SK-MEL-5 (cell line): Measurements from ENCODE around the gene SPSB3. TPM values are rescaled to one million over a fixed set of nuclear protein-coding genes. Genes with fewer than 3 reads are reported as not detected.

ENCODE experiments used
- DNase-seq: peaks from one replicate; pipeline ENCODE4 v3.0.0-alpha.2; 2016; ENCODE audit warnings: low read depth, low spot score
- in situ Hi-C: cut with HindIII; loops from 2 replicates; pipeline ENCODE4 v1.10.0; 2016; ENCODE audit warnings: low sequenced_read_pairs, high pct_unique_total_duplicates, low pct_unique_long_range_greater_than_20kb
- total RNA-seq: library from RNA; depleted of rRNA; stranded (reverse); fragments of >200 nt; shearing (Covaris generic); gene quantifications from 2 replicates; pipeline ENCODE4 v1.2.3, GENCODE V29; 2014

Gene SPSB3
- total RNA-seq, 1 experiment from 2014 or later, result 13.1 TPM

DNA sequence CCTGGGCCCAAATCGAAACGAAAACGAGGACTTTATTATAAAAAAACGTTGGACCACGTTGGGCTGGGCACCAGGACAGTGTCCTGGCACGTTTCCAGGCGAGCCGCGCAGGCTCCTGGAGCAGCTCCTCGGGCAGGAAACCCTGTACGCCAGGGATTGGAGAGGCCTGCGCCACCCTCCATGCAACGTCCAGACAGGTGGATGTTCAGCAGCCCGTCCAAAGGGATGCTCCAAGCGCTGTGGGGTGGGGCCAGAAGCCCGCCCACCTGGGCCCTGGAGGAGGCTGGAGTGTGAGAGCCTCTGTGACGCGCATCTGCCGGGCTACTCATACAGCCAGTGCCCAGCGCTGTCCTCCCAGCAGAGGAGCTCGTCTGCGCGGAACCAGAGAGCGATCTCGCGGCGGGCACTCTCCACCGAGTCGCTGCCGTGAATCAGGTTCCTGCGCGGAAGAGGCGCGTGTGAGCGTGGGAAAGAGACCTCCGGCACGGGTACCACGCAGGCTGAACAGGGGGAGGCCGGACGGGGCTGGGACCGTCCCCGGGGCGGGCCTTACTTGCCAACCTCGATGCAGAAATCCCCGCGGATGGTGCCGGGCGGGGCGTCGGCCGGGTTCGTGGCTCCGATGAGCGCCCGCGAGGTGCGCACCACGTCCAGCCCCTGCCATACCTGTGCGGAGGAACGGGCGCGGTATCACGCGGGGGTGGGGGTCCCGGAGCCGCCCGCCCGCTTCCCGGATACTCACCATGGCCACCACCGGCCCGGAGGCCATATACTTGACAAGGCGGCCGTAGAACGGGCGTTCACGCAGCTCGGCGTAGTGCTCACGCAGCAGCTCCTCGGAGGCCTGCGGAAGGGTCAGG is 11.8 kb downstream of the SPSB3 start:
- no peak for DNase-seq
- in situ Hi-C loops, result no loop called here

DNA sequence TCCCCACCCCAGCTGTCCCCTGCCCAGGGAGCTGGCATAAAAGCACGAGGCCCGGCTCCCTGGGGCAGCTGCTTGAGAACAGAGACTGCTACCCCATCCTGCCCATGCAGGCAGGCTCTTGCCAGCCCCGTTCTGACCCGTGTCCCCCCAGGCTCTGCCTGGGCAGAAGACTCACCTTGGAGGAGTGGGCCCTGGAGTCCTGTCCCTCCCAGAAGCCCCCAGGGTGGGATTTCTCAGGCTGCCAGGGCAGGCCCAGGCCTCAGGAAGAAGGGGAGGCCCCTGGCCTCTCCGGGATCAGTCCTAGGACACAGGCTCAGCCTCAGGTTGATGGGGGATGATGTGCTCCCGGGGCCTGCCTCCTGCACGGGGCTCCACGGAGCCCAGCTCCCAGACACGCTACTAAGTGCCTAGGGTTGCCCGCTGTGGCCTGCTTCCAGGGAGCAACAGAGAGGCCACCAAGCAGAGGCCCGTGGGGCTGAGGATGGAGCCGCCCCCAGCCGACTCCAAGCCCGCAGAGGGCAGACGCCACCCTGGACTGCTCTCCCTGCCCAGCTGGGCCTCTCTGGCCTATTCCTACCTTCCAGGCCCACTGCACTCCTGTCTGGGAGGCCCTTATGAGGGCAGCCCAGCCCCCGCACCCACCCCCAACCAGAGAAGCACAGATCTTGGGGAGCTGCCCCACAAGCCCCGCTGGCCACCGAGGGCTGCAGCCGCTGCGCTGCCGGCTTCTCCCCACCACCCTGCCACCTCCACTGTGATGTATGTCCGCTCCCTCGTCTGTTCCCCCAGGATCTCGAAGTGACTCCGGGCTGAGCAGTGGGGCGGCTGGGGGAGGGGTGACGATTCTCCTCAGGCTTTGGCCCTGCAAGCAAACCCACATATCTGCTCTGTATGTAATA is 12.7 kb downstream of the SPSB3 start:
- in situ Hi-C loops, result no loop called here
- no peak for DNase-seq

DNA sequence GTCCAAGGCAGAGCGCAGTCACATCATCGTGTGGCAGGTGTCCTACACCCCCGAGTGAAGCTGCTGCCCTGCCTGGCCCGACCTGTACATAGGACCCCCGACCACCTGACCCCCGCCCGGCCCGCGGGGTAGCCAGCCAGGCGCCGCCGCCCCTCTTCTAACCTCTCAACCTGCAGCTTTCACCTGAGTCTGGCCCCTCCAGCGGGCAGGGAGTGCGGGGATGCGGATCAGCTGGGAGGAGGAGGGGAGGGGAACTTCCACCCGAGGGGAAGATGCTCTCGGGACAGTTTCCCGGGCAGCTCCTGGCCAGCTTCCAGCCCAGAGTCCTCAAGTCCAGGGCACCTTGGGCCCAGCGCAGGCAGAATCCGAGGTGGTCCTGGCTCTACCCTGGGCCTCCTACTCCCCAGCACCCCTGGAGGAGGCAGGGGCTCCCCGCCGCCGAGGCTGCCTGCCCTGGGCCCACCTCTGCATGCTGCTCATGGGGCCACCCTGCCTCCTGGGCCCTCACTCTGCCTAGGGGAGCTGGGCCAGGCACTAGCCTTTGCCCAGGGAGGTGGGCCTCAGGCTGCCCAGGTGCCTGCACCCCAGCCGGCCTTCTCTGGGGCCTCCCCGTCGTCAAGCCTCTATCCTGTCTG is 13.5 kb downstream of the SPSB3 start:
- DNase-seq, result no peak
- in situ Hi-C loops, result no loop called here

DNA sequence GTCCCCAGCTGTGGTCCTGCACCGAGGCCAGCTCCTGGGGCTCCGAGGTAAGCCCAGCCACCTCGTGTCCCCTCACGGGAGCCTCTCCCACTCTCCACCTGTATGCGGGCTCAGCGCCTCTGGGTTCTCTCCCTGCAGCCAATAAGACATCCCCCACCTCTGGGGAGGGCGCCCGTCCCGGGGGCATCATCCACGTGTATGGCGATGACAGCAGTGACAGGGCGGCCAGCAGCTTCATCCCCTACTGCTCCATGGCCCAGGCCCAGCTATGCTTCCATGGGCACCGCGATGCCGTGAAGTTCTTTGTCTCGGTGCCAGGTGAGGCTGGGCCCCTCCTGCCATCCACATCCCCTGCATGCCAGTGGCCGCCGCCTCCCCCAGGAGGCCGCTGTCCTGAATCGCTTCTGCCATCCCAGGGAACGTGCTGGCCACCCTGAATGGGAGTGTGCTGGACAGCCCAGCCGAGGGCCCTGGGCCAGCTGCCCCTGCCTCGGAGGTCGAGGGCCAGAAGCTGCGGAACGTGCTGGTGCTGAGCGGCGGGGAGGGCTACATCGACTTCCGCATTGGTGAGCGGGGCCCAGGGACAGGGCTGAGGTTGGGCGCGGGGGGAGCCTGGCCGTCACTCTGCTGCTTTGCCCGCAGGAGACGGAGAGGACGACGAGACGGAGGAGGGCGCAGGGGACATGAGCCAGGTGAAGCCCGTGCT is 14.2 kb downstream of the SPSB3 start:
- no peak for DNase-seq
- in situ Hi-C loops, result no loop called here

DNA sequence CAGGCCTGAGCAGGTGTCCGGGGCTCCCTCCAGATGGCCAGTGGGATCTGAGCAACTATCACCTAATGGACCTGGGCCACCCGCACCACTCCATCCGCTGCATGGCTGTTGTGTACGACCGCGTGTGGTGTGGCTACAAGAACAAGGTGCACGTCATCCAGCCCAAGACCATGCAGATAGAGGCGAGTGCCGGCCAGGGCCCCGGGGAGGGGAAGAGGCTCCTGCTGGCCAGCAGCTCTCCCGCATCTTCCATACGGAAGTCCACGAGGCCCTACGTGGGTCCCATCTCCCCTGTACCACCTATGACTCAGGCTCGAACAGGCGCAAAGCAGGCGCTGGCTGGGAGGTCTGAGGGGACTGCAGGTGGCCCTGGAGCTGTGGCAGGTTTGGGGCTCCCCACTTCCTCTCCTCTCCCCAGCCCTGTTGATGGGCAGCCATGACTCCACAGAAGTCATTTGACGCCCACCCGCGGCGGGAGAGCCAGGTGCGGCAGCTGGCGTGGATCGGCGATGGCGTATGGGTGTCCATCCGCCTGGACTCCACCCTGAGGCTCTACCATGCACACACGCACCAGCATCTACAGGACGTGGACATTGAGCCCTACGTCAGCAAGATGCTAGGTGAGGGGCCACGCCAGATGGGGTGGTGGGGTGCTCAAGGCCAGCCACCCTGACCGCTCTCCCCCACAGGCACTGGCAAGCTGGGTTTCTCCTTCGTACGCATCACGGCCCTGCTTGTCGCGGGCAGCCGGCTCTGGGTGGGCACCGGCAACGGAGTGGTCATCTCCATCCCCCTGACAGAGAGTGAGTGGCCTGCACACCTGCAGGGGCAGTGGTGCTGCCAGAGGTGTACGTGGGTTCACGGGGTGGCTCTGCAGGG is 15.0 kb downstream of the SPSB3 start:
- in situ Hi-C loops, result no loop called here
- DNase-seq, result no peak

DNA sequence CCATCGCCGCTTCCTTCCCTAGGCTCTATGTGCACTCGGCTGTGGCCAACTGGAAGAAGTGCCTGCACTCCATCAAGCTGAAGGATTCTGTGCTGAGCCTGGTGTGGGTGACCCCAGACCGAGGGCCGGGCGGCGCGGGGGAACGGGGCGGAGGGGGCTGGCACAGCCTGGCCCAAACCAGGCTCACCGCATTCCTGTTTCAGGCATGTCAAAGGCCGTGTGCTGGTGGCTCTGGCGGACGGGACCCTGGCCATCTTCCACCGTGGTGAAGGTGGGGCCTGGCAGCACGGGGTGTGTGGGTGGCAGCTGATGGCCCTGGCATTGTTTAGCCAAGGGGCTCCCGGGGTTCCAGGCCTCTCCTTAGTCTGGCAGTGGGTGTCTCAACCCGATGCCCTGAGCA is 15.7 kb downstream of the SPSB3 start:
- in situ Hi-C loops, result no loop called here

DNA sequence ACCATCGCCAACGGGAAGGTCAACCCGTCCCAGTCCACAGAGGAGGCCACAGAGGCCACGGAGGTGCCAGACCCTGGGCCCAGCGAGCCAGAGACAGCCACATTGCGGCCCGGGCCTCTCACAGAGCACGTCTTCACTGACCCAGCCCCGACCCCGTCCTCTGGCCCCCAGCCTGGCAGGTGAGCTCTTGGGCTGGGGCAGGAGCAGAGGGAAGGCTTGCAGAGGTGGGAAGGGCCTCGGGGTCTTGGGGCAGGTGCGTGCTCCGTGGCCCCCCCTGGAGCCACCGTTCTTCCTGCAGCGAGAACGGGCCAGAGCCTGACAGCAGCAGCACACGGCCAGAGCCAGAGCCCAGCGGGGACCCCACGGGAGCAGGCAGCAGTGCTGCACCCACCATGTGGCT is 16.1 kb downstream of the SPSB3 start:
- in situ Hi-C loops, result no loop called here
- DNase-seq, result no peak

More for the DNA sequence above, 15.7 kb downstream of the SPSB3 start:
- DNase-seq, result no peak

DNA sequence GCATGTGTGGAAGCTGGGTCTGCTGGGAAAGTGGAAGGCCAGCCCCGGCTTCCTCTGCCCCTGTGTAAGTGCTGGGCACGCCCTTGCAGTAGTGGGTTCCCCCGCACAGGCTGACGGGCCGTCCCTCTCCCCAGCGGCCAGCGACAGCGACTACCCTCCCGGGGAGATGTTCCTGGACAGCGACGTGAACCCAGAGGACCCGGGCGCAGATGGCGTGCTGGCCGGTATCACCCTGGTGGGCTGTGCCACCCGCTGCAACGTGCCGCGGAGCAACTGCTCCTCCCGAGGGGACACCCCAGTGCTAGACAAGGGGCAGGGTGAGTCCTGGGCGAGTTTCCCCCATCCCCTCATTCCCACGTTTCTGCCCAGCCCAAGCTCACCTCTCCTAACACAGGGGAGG is 16.5 kb downstream of the SPSB3 start:
- no peak for DNase-seq
- in situ Hi-C loops, result no loop called here

DNA sequence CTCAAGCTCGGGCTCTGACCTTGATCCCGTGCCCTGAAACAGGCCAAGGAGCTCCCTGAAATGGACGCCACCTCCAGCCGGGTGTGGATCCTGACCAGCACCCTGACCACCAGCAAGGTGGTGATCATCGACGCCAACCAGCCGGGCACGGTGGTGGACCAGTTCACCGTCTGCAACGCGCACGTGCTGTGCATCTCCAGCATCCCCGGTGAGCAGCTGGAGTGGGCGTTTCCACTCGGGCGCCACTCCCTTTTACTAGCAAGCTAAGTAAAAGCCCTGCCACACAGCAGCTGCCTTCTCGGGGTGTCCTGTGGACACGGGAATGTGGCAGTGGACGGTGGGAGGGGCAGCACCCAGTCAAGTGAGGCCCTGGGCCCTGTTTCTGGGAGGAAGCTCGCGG is 17.4 kb downstream of the SPSB3 start:
- no peak for DNase-seq
- in situ Hi-C loops, result no loop called here

DNA sequence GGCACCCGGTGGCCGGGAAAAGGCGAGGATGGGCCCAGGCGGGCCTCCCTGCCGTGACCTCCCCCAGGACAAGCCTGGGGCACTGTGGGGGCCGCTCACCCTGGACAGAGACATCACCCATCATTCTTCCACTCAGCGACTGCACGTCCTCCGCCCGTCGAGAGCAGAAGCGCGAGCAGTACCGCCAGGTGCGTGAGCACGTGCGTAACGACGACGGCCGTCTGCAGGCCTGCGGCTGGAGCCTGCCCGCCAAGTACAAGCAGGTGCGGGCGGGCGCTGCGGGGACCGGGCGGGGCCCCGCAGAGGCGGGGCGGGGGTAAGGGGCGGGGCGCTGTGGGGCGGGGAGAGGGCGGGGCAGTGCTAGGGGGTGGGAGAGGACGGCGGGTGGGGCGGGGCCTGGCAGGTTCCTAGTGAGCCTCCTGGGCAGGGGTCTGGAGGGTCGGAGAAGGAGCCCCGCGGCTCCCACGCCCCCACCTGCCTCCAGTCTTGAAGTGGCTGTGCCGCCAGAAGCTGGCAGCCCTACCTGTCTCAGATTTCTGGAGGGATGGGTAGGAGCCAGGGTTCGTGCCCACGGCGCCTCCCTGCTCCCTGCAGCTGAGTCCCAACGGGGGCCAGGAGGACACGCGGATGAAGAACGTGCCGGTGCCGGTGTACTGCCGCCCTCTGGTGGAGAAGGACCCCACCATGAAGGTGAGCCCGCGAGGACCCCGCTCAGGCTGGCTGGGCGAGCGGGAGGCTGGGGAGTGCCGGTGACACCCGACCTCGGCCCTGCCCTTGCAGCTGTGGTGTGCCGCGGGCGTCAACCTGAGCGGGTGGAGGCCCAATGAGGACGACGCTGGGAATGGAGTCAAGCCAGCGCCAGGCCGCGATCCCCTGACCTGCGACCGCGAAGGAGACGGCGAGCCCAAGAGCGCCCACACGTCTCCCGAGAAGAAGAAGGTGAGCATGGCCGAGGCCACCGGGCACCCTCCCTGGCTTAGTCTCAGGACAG is 18.6 kb downstream of the SPSB3 start:
- in situ Hi-C loops, result no loop called here
- no peak for DNase-seq

DNA sequence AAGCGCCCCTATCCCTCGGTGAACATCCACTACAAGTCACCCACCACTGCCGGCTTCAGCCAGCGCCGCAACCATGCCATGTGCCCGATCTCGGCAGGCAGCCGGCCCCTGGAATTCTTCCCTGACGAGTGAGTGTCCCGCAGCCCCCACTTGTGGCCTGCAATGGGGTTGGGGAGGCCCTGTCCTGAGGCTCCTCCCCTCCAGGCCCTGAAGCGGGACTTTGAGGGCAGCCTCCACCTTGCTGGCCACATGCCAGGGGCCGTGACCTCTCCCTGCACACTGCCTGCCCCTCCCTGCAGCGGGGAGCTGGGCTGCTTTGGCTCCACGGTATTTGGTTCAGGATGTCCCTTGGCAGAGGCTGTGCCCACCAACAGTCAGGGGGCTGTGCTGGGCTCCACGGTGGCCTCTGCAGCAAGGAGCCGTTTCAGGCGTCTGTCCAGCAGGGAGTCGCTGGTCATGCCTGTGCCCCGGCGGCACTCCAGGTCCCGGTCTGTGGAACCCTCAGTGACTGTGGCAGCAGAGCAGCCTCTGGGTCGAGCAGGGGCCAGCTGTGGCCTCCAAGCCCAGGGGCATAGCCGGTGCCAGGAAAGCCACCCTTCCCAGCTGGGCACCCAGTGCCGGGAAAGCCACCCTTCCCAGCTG is 19.4 kb downstream of the SPSB3 start:
- no peak for DNase-seq
- in situ Hi-C loops, result no loop called here

DNA sequence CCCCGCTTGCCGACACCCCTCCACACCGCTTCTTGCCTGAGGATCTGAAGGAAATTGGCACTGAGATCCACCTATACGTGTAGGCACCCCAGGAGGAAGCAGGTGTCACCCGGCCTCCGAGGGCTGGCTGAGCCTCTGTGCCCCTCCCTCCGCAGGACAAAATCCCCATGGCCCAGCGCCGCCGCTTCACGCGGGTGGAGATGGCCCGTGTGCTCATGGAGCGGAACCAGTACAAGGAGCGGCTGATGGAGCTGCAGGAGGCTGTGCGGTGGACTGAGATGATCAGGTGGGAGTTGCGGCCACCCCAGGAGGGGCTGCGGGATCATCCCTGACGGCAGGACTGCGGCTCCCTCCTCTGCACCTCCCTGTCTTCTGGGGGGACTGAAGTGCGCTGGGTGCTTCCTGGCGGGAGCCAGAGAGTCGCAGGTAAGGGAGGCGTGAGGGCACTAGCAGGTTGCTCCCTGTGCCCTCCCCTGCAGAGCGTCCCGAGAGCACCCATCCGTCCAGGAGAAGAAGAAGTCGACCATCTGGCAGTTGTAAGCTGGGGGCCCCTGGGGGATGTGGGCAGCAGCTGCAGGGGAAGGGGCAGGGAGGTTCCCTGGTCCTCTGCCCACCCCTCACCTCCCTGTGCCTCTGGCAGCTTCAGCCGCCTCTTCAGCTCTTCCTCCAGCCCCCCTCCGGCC is 20.0 kb downstream of the SPSB3 start:
- in situ Hi-C loops, result no loop called here
- DNase-seq, result no peak

DNA sequence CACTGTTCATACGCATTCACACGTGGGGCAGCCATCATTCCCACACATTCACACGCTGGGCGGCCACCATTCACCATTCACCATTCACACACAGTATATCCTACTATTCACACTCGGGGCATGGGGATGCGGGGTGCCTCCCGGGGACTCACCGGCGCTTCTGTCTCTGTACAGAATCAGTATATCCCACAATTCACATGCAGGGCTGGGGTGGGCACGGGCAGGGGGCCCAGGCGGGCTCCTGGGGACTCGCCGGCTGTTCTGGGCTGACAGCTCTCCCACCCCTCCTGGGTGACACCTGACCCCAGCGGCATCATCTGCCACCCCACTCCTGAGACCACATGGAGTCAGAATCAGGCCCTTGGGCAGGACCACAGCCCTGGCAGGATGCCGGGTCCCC is 20.6 kb downstream of the SPSB3 start:
- DNase-seq, result no peak
- in situ Hi-C loops, result no loop called here

DNA sequence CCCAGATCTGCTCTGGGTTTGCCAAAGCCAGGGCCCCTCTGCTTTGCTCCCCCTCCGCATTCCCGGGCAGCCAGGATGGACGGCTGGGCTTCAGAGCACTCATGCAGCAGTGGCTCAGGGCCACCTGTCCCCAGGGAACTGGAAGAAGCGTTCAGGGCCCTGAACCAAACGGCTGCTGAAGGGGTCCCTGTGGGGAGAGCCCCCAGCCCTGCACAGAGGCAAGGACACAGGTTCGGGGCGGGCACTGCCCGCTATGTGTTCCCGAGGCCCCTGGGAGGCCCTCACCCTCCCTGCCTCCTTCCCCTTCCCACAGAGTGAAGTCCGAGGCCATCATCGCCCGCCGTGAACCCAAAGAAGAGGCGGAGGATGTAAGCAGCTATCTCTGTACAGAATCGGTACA is 21.5 kb downstream of the SPSB3 start:
- no peak for DNase-seq
- in situ Hi-C loops, result no loop called here

DNA sequence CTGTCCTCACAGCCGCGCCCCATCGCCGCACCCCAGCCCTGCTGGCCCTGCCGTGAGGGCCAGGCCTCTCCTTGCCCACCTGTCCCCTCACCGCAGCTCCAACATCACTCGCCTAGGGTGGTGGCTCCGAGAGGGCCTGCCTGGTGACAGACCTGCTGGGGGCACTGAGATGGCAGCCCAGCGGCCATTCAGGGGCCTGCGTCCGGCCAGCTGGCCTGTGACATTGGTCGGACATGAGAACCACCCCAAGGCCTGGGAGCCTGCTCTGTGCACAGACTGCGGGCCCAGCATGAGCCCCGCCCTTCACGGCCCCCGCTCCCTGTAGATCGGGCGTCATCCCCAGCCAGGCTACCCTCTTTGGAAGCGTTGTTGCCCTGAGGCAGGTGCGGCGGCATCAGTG is 22.9 kb downstream of the SPSB3 start:
- DNase-seq, result no peak
- in situ Hi-C loops, result no loop called here
